GM19324 (cell line): ENCODE measurements around the gene DNASE1L3.

ENCODE experiments used
- ATAC-seq: cut with Tn5 transposase; IDR thresholded peaks from one replicate; pipeline ENCODE4 v1.9.1; 2021; ENCODE audit warnings: mild to moderate bottlenecking, moderate library complexity; ENCODE audit not compliant: unreplicated experiment, low FRiP score

The DNASE1L3 gene

GRCh38 chr3:58180099-58180880 lies 30.5 kb downstream of the DNASE1L3 start:
- ATAC-seq = no peak

- ATAC-seq = no peak
These were observed 31.3 kb downstream of the DNASE1L3 start for GRCh38 chr3:58179235-58180098.

- ATAC-seq = no peak
These were observed 32.1 kb downstream of the DNASE1L3 start for GRCh38 chr3:58178528-58179234.

- no peak for ATAC-seq
These were observed 32.8 kb downstream of the DNASE1L3 start for GRCh38 chr3:58177747-58178527.

- ATAC-seq = no peak
These were observed 33.8 kb downstream of the DNASE1L3 start for GRCh38 chr3:58176827-58177489.

- no peak for ATAC-seq
These were observed 34.6 kb downstream of the DNASE1L3 start for GRCh38 chr3:58176185-58176530.

GRCh38 chr3:58175437-58176184 lies 35.2 kb downstream of the DNASE1L3 start:
- no peak for ATAC-seq

GRCh38 chr3:58175187-58175436 lies 35.7 kb downstream of the DNASE1L3 start:
- no peak for ATAC-seq

GRCh38 chr3:58173669-58174398 lies 36.9 kb downstream of the DNASE1L3 start:
- no peak for ATAC-seq

- ATAC-seq = no peak
These were observed 37.6 kb downstream of the DNASE1L3 start for GRCh38 chr3:58173029-58173668.

- ATAC-seq = no peak
These were observed 39.6 kb downstream of the DNASE1L3 start for GRCh38 chr3:58171126-58171525.

GRCh38 chr3:58170376-58170775 lies 40.4 kb downstream of the DNASE1L3 start:
- ATAC-seq = no peak

- ATAC-seq = no peak
These were observed 41.4 kb downstream of the DNASE1L3 start for GRCh38 chr3:58169371-58169770.

GRCh38 chr3:58168498-58168897 lies 42.3 kb downstream of the DNASE1L3 start:
- no peak for ATAC-seq

- no peak for ATAC-seq
These were observed 43.1 kb downstream of the DNASE1L3 start for GRCh38 chr3:58167431-58168351.

GRCh38 chr3:58164906-58165821 lies 45.6 kb downstream of the DNASE1L3 start:
- ATAC-seq = no peak
